CD14-positive monocyte (primary cell): ENCODE results near the gene SERPINB1. TPM values are rescaled to one million over a fixed set of nuclear protein-coding genes. Genes with fewer than 3 reads are reported as not detected.

Experiments
- DNase-seq, 3 donors: peaks; one replicate each; pipeline ENCODE4 v3.0.0-alpha.2; 2011 to 2022
- H2AFZ ChIP-seq: 2 replicates; pipeline ENCODE4 v1.6.0; 2012; ENCODE audit warnings: mild to moderate bottlenecking, low read depth, low read length, inconsistent platforms; ENCODE audit not compliant: insufficient read depth, poor library complexity, severe bottlenecking
- H3K27ac ChIP-seq, 2 donors: 1 replicate in 1 of 2; 2 replicates in 1 of 2; pipeline ENCODE4 v1.5.1; 2012 to 2013; ENCODE audit warnings: low read length in 2 of 2, control low read depth in 1 of 2, inconsistent platforms in 1 of 2, low read depth in 1 of 2, mild to moderate bottlenecking in 1 of 2
- H3K27me3 ChIP-seq, 2 donors: one replicate each; pipeline versions ENCODE4 v1.6.0 to v1.6.1; 2011 to 2013; ENCODE audit warnings: low read length in 2 of 2; ENCODE audit not compliant: control insufficient read depth in 2 of 2, insufficient read depth in 2 of 2
- H3K36me3 ChIP-seq, 2 donors: replicated peaks in 1 of 2; 1 replicate in 1 of 2; 2 replicates in 1 of 2; pipeline versions ENCODE4 v1.5.1 to v1.6.1; 2012 to 2013; ENCODE audit warnings: low read length in 2 of 2, control low read depth in 1 of 2, inconsistent platforms in 1 of 2, mild to moderate bottlenecking in 1 of 2; ENCODE audit not compliant: insufficient read depth in 2 of 2, control insufficient read depth in 1 of 2
- H3K4me1 ChIP-seq, 2 donors: 1 replicate in 1 of 2; 2 replicates in 1 of 2; pipeline versions ENCODE4 v1.5.1 to v1.6.1; 2012 to 2013; ENCODE audit warnings: low read length in 2 of 2, control low read depth in 1 of 2, inconsistent platforms in 1 of 2, mild to moderate bottlenecking in 1 of 2, moderate library complexity in 1 of 2; ENCODE audit not compliant: insufficient read depth in 2 of 2, control insufficient read depth in 1 of 2
- H3K4me2 ChIP-seq: replicated peaks from 2 replicates; pipeline ENCODE3; 2012; ENCODE audit warnings: low read length, moderate library complexity, mild to moderate bottlenecking; ENCODE audit not compliant: poor library complexity, severe bottlenecking; ENCODE audit errors: extremely low read depth
- H3K4me3 ChIP-seq, 3 experiments: fragments of 200-600 bp in 1 of 3; sonication (generic) in 1 of 3; replicated peaks in 1 of 3; 1 replicate in 2 of 3; 2 replicates in 1 of 3; pipeline ENCODE4 v1.5.1; 2011 to 2013; ENCODE audit warnings: low read length in 3 of 3, mild to moderate bottlenecking in 3 of 3, control low read depth in 2 of 3, low read depth in 2 of 3, inconsistent platforms in 1 of 3, moderate library complexity in 1 of 3
- H3K79me2 ChIP-seq: 2 replicates; pipeline ENCODE4 v1.6.0; 2012; ENCODE audit warnings: mild to moderate bottlenecking, control low read depth, inconsistent platforms, low read length, moderate library complexity; ENCODE audit not compliant: insufficient read depth
- H3K9ac ChIP-seq: 2 replicates; pipeline ENCODE4 v1.6.0; 2017; ENCODE audit warnings: low read length, mild to moderate bottlenecking; ENCODE audit not compliant: insufficient read depth, poor library complexity, severe bottlenecking
- H3K9me3 ChIP-seq, 2 donors: replicated peaks in 1 of 2; 1 replicate in 1 of 2; 2 replicates in 1 of 2; pipeline versions ENCODE4 v1.5.1 to v1.6.1; 2012 to 2013; ENCODE audit warnings: low read length in 2 of 2, control low read depth in 1 of 2; ENCODE audit not compliant: control insufficient read depth in 1 of 2, insufficient read depth in 1 of 2
- H4K20me1 ChIP-seq: 2 replicates; pipeline ENCODE4 v1.6.0; 2012; ENCODE audit warnings: mild to moderate bottlenecking, low read length, control low read depth, moderate library complexity; ENCODE audit not compliant: insufficient read depth
- H3K27ac Mint-ChIP-seq, 7 donors: one replicate each; pipeline ENCODE4 v1.8.0; 2020; ENCODE audit warnings: mild to moderate bottlenecking in 7 of 7, mixed read lengths in 7 of 7, moderate library complexity in 6 of 7, inconsistent platforms in 2 of 7
- H3K27me3 Mint-ChIP-seq, 3 donors: one replicate each; pipeline ENCODE4 v1.8.0; 2021 to 2022; ENCODE audit warnings: low read depth in 3 of 3, mild to moderate bottlenecking in 3 of 3, mixed read lengths in 3 of 3, moderate library complexity in 3 of 3, inconsistent platforms in 1 of 3
- H3K36me3 Mint-ChIP-seq, 2 donors: one replicate each; pipeline ENCODE4 v1.8.0; 2020; ENCODE audit warnings: mixed read lengths in 2 of 2, inconsistent platforms in 1 of 2, mild to moderate bottlenecking in 1 of 2
- H3K4me1 Mint-ChIP-seq: one replicate; pipeline ENCODE4 v1.8.0; 2020; ENCODE audit warnings: mild to moderate bottlenecking, mixed read lengths
- H3K4me3 Mint-ChIP-seq, 2 donors: one replicate each; pipeline ENCODE4 v1.8.0; 2020; ENCODE audit warnings: mild to moderate bottlenecking in 2 of 2, mixed read lengths in 2 of 2, moderate library complexity in 1 of 2
- H3K9me3 Mint-ChIP-seq, 7 donors: one replicate each; pipeline ENCODE4 v1.8.0; 2020 to 2022; ENCODE audit warnings: mixed read lengths in 7 of 7, mild to moderate bottlenecking in 6 of 7, moderate library complexity in 6 of 7, inconsistent platforms in 2 of 7
- WGBS: methylation state at CpG from one replicate; pipeline ENCODE4 v1.1.5; 2013; ENCODE audit warnings: missing lambda C conversion rate; ENCODE audit not compliant: insufficient coverage; 5-methylcytosine and 5-hydroxymethylcytosine counted together
- intact Hi-C, 2 donors: fragments of 100-400 bp; cut with micrococcal nuclease; formaldehyde crosslinking; loops; one replicate each; pipeline versions ENCODE4 v1.15.0 to v1.15.1; 2023
- polyA plus RNA-seq, 3 donors: library from polyadenylated mRNA; depleted of rRNA in 1 of 3; unstranded in 2 of 3; stranded (reverse) in 1 of 3; fragments of 300-500 nt in 2 of 3; fragments of >200 nt in 1 of 3; fragmentation: Illumina TruSeq in 2 of 3; gene quantifications; 1 replicate in 2 of 3; 2 replicates in 1 of 3; pipeline ENCODE4 v1.2.3, GENCODE V29; 2012 to 2021
- TF ChIP-seq, protein P1 (sequence below): fragments of 200-600 bp; IDR thresholded peaks from one replicate; pipeline ENCODE4 v1.8.0; 2022; ENCODE audit warnings: antibody characterized with exemption, mild to moderate bottlenecking

Gene SERPINB1
- polyA plus RNA-seq, 3 donors: 126 to 307 (median 306) TPM

DNA sequence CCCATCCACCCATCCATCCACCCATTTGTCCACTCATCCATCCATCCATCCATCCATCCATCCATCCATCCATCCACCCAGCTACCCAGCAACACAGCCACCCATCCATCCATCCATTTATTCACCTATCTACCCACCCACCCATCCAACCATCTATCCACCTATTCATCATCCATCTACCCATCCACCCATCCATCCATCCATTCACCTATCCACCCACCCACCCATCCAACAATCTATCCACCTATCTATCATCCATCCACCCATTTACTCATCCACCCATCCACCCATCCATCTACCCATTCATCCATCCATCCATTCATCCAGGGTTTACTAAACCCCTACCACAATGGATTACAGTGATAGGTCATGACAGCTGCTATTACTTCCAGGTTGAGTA is 7.4 kb downstream of the SERPINB1 start:
- Mint-ChIP-seq H3K4me1 (peaks cover 60% of the 10 kb centered on the region), H3K36me3 (peaks cover 69 to 81% of the 10 kb centered on the region in 2 donors), H3K4me3 (no peak overlapping the region), H3K27ac (peak overlapping the region in 2 of 7 donors; percentile 69 to 75), H3K27me3 (no peaks in the 10 kb centered on the region), H3K9me3 (peaks cover 0 to 4% (median 0%) of the 10 kb centered on the region in 7 donors)
- Histone ChIP-seq H2AFZ (no peak overlapping the region), H3K4me1 (peaks cover 43 to 52% of the 10 kb centered on the region in 2 donors), H3K4me3 (no peak overlapping the region), H3K9ac (no peak overlapping the region), H3K27ac (peak overlapping the region in 1 of 2 donors; percentile 32), H3K36me3 (peaks cover 64 to 85% of the 10 kb centered on the region in 2 donors), H3K27me3 (no peaks in the 10 kb centered on the region), H3K79me2 (peaks cover 66% of the 10 kb centered on the region), H3K9me3 (no peaks in the 10 kb centered on the region), H4K20me1 (peaks cover 82% of the 10 kb centered on the region), H3K4me2 (peak overlapping the region; percentile 11)
- DNase-seq: no peak
- intact Hi-C loops: no loop called here
- TF ChIP-seq, protein P1, sequence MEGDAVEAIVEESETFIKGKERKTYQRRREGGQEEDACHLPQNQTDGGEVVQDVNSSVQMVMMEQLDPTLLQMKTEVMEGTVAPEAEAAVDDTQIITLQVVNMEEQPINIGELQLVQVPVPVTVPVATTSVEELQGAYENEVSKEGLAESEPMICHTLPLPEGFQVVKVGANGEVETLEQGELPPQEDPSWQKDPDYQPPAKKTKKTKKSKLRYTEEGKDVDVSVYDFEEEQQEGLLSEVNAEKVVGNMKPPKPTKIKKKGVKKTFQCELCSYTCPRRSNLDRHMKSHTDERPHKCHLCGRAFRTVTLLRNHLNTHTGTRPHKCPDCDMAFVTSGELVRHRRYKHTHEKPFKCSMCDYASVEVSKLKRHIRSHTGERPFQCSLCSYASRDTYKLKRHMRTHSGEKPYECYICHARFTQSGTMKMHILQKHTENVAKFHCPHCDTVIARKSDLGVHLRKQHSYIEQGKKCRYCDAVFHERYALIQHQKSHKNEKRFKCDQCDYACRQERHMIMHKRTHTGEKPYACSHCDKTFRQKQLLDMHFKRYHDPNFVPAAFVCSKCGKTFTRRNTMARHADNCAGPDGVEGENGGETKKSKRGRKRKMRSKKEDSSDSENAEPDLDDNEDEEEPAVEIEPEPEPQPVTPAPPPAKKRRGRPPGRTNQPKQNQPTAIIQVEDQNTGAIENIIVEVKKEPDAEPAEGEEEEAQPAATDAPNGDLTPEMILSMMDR: no peak

DNA sequence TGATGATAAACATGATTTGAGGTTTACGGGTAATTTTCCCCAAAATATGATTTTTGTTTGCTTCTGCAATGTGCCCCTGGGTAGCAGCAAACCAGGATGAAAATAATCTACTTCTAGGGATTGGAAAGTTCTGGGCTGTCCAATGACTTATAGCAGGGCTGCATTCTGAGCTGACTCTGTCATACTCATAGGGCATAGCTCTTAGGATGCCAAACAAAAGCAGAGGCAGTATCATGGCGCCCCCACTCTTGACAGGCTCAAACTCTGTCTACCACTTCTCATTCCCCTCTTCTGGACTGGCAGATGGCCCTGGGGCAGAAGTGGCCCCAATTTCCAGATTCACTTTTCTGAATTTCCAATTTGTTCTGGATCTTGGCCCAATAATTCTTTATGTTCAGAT is 10.3 kb downstream of the SERPINB1 start:
- Mint-ChIP-seq H3K27ac (peak overlapping the region in 5 of 7 donors; percentile 31 to 78 (median 51)), H3K9me3 (peaks cover 0 to 4% (median 0%) of the 10 kb centered on the region in 7 donors), H3K27me3 (no peaks in the 10 kb centered on the region), H3K4me1 (peaks cover 38% of the 10 kb centered on the region), H3K36me3 (peaks cover 49 to 60% of the 10 kb centered on the region in 2 donors), H3K4me3 (no peak overlapping the region)
- H3K9me3 ChIP-seq: no peaks in the 10 kb centered on the region
- TF ChIP-seq, protein P1: no peak
- no peak overlapping the region for H2AFZ ChIP-seq
- H3K79me2 ChIP-seq: peaks cover 38% of the 10 kb centered on the region
- no peak overlapping the region for H3K9ac ChIP-seq
- H4K20me1 ChIP-seq: peaks cover 53% of the 10 kb centered on the region
- no peaks in the 10 kb centered on the region for H3K27me3 ChIP-seq
- H3K4me1 ChIP-seq: peaks cover 21 to 25% of the 10 kb centered on the region in 2 donors
- H3K27ac ChIP-seq: peak overlapping the region in 1 of 2 donors; percentile 54
- H3K4me2 ChIP-seq: no peak overlapping the region
- peaks cover 41 to 62% of the 10 kb centered on the region in 2 donors for H3K36me3 ChIP-seq
- 100% methylated on average over 2 of the region's 2 CpGs for WGBS
- intact Hi-C loops: no loop called here
- no peak overlapping the region for H3K4me3 ChIP-seq
- no peak for DNase-seq
